Cardiac ventricle fibroblast (primary cell): ENCODE results near the gene C1QTNF4. TPM values are rescaled to one million over a fixed set of nuclear protein-coding genes. Genes with fewer than 3 reads are reported as not detected.

ENCODE experiments used
- total RNA-seq: library from RNA; depleted of rRNA; stranded (reverse); fragments of >200 nt; gene quantifications from 2 replicates; pipeline ENCODE4 v1.2.3, GENCODE V29; 2015

C1QTNF4 gene
- 0.20 and 1.6 TPM in 2 replicates for total RNA-seq

GRCh38 chr11:47593934-47594855, at the start of gene C1QTNF4:
C1QTNF4 (minus strand) TSS chr11:47594411; CDS start chr11:47590810, 3,601 bp downstream.

GRCh38 chr11:47642099-47642855, 48.1 kb upstream of the C1QTNF4 start, which contains the start of gene MTCH2:
MTCH2 (minus strand) TSS chr11:47642559; CDS start chr11:47642465, 94 bp downstream.

GRCh38 chr11:47586098-47586855, 7.9 kb downstream of the C1QTNF4 start, which contains the start of gene FAM180B:
FAM180B (plus strand) TSS chr11:47586678; CDS start chr11:47586769, 91 bp downstream.

GRCh38 chr11:47578524-47579494, 15.4 kb downstream of the C1QTNF4 start, which contains the start of the genes KBTBD4 and NDUFS3:
KBTBD4 (minus strand) TSS chr11:47578970; CDS start chr11:47578951, 19 bp downstream.
NDUFS3 (plus strand) TSS chr11:47579074; CDS start chr11:47579092, 18 bp downstream.

GRCh38 chr11:47565340-47566148, 28.7 kb downstream of the C1QTNF4 start, which contains the start of gene PTPMT1:
PTPMT1 (plus strand) TSS chr11:47565599; CDS start chr11:47565623, 24 bp downstream.

GRCh38 chr11:47552566-47553405, 41.4 kb downstream of the C1QTNF4 start, which contains the start of gene CELF1:
CELF1 (minus strand) TSS chr11:47553132; CDS start chr11:47499523, 53,609 bp downstream.

Other genes with a start within 250 kb of the C1QTNF4 start
- not detected in 2 replicates for gene MYBPC3, start 241.7 kb downstream of the C1QTNF4 start, total RNA-seq
- gene SPI1, start 215.9 kb downstream of the C1QTNF4 start, total RNA-seq = not detected in 2 replicates
- 104 and 110 TPM in 2 replicates for gene SLC39A13, start 185.8 kb downstream of the C1QTNF4 start, total RNA-seq
- gene PSMC3, start 168.0 kb downstream of the C1QTNF4 start, total RNA-seq = 89.3 and 101 TPM in 2 replicates
- not detected in 2 replicates for gene RAPSN, start 145.3 kb downstream of the C1QTNF4 start, total RNA-seq
- gene CELF1, start 41.3 kb downstream of the C1QTNF4 start, total RNA-seq = 37.8 and 47.6 TPM in 2 replicates
- 108 and 112 TPM in 2 replicates for gene PTPMT1, start 28.8 kb downstream of the C1QTNF4 start, total RNA-seq
- gene KBTBD4, start 15.4 kb downstream of the C1QTNF4 start, total RNA-seq = 12.9 and 21.9 TPM in 2 replicates
- 66.5 and 67.1 TPM in 2 replicates for gene NDUFS3, start 15.3 kb downstream of the C1QTNF4 start, total RNA-seq
- gene FAM180B, start 7.7 kb downstream of the C1QTNF4 start, total RNA-seq = not detected in 2 replicates
- gene MTCH2, start 48.1 kb upstream of the C1QTNF4 start, total RNA-seq = 42.5 and 75.3 TPM in 2 replicates
- gene AGBL2, start 121.0 kb upstream of the C1QTNF4 start, total RNA-seq = 0.05 TPM in 1 of 2 replicates, not detected in the other
- gene FNBP4, start 172.9 kb upstream of the C1QTNF4 start, total RNA-seq = 34.3 and 44.8 TPM in 2 replicates